ENCODE results near the gene NOD2. TPM values are rescaled to one million over a fixed set of nuclear protein-coding genes. Genes with fewer than 3 reads are reported as not detected.

Gene NOD2
- total and polyA plus RNA-seq, 2 experiments from 2014 or later, result not detected

- no peak for TF ChIP-seq EZH2phosphoT487 (IDR thresholded peaks at IDR 0.05; ENCODE audit: insufficient read depth, low read depth)
- TF ChIP-seq EZH2 (IDR thresholded peaks at IDR 0.05; ENCODE audit: insufficient read depth, poor library complexity, severe bottlenecking), result no peak
- Histone ChIP-seq H3K27ac (peak overlapping the region; percentile 88), H3K79me2 (ENCODE audit: insufficient read depth) (peaks cover 83% of the 10 kb centered on the region), H3K4me3 (no peak overlapping the region), H2AFZ (peak overlapping the region; percentile 37; the same call in 1 of the 2 replicates), H3K4me2 (ENCODE audit: unreplicated experiment) (peak overlapping the region; percentile 24), H3K9me2 (ENCODE audit: insufficient read depth) (no peaks in the 10 kb centered on the region), H4K20me1 (ENCODE audit: insufficient read depth) (no peaks in the 10 kb centered on the region), H3K27me3 (replicated peaks; ENCODE audit: insufficient read depth) (no peaks in the 10 kb centered on the region), H3K4me1 (ENCODE audit: insufficient read depth) (peaks cover 14% of the 10 kb centered on the region), H3F3A (ENCODE audit: insufficient read depth) (peaks cover 16% of the 10 kb centered on the region), H3K9me3 (ENCODE audit: low read depth) (no peaks in the 10 kb centered on the region), H3K36me3 (ENCODE audit: low read depth) (peaks cover 12% of the 10 kb centered on the region), H3K9ac (peak overlapping the region; percentile 38; the same call in 1 of the 2 replicates)
- in situ Hi-C loops (cut with MboI), result loop anchor here (10.0 kb wide), 1 partner anchor 63 kb away; no protein-coding TSS in a partner anchor
- WGBS, 2 experiments (ENCODE audit: low coverage in 1 of 2, low lambda C conversion rate in 2 of 2, missing lambda C conversion rate in 2 of 2), result 12 to 16% methylated on average over 3 of the region's 3 CpGs
- peak; percentile 87 for DNase-seq
These were observed 78.0 kb downstream of the NOD2 start for GRCh38 chr16:50771366-50771765.

GRCh38 chr16:50774405-50774804 lies 81.0 kb downstream of the NOD2 start:
- 93 to 98% methylated on average over 5 of the region's 5 CpGs for WGBS, 2 experiments (ENCODE audit: low coverage in 1 of 2, low lambda C conversion rate in 2 of 2, missing lambda C conversion rate in 2 of 2)
- no peak overlapping the region for H3K4me3 ChIP-seq
- peaks cover 14% of the 10 kb centered on the region for H3K4me1 ChIP-seq (ENCODE audit: insufficient read depth)
- no peaks in the 10 kb centered on the region for H3K9me3 ChIP-seq (ENCODE audit: low read depth)
- H3K27ac ChIP-seq, result no peak overlapping the region
- TF ChIP-seq EZH2 (IDR thresholded peaks at IDR 0.05; ENCODE audit: insufficient read depth, poor library complexity, severe bottlenecking) (no peak), EZH2phosphoT487 (IDR thresholded peaks at IDR 0.05; ENCODE audit: insufficient read depth, low read depth) (no peak)
- no peaks in the 10 kb centered on the region for H4K20me1 ChIP-seq (ENCODE audit: insufficient read depth)
- no peaks in the 10 kb centered on the region for H3K9me2 ChIP-seq (ENCODE audit: insufficient read depth)
- no peak overlapping the region for H2AFZ ChIP-seq
- peaks cover 61% of the 10 kb centered on the region for H3K79me2 ChIP-seq (ENCODE audit: insufficient read depth)
- H3K36me3 ChIP-seq (ENCODE audit: low read depth), result peaks cover 15% of the 10 kb centered on the region; the same call in 1 of the 2 replicates
- H3K27me3 ChIP-seq (replicated peaks; ENCODE audit: insufficient read depth), result no peaks in the 10 kb centered on the region
- DNase-seq, result no peak
- H3K9ac ChIP-seq, result no peak overlapping the region
- H3F3A ChIP-seq (ENCODE audit: insufficient read depth), result peaks cover 16% of the 10 kb centered on the region
- in situ Hi-C loops (cut with MboI), result loop anchor here (10.0 kb wide), 1 partner anchor 60 kb away; no protein-coding TSS in a partner anchor
- no peak overlapping the region for H3K4me2 ChIP-seq (ENCODE audit: unreplicated experiment)

GRCh38 chr16:50774960-50775359 lies 81.6 kb downstream of the NOD2 start:
- H3K4me2 ChIP-seq (ENCODE audit: unreplicated experiment), result no peak overlapping the region
- peaks cover 16% of the 10 kb centered on the region for H3F3A ChIP-seq (ENCODE audit: insufficient read depth)
- H3K9me2 ChIP-seq (ENCODE audit: insufficient read depth), result no peaks in the 10 kb centered on the region
- H2AFZ ChIP-seq, result no peak overlapping the region
- H3K27me3 ChIP-seq (replicated peaks; ENCODE audit: insufficient read depth), result no peaks in the 10 kb centered on the region
- H3K9me3 ChIP-seq (ENCODE audit: low read depth), result no peaks in the 10 kb centered on the region
- H3K4me1 ChIP-seq (ENCODE audit: insufficient read depth), result peaks cover 14% of the 10 kb centered on the region
- no peak overlapping the region for H3K4me3 ChIP-seq
- H3K27ac ChIP-seq, result no peak overlapping the region
- WGBS, 2 experiments (ENCODE audit: low coverage in 1 of 2, low lambda C conversion rate in 2 of 2, missing lambda C conversion rate in 2 of 2), result 88 to 90% methylated on average over 3 of the region's 3 CpGs
- H3K36me3 ChIP-seq (ENCODE audit: low read depth), result peaks cover 15% of the 10 kb centered on the region
- H3K79me2 ChIP-seq (ENCODE audit: insufficient read depth), result peaks cover 56% of the 10 kb centered on the region
- H3K9ac ChIP-seq, result no peak overlapping the region
- no peaks in the 10 kb centered on the region for H4K20me1 ChIP-seq (ENCODE audit: insufficient read depth)
- no peak for TF ChIP-seq EZH2phosphoT487 (IDR thresholded peaks at IDR 0.05; ENCODE audit: insufficient read depth, low read depth)
- TF ChIP-seq EZH2 (IDR thresholded peaks at IDR 0.05; ENCODE audit: insufficient read depth, poor library complexity, severe bottlenecking), result no peak
- in situ Hi-C loops (cut with MboI), result loop anchor here (10.0 kb wide), 1 partner anchor 60 kb away; no protein-coding TSS in a partner anchor
- no peak for DNase-seq

GRCh38 chr16:50776037-50776436 lies 82.6 kb downstream of the NOD2 start:
- Histone ChIP-seq H3K9ac (no peak overlapping the region), H3K27me3 (replicated peaks; ENCODE audit: insufficient read depth) (no peaks in the 10 kb centered on the region), H3F3A (ENCODE audit: insufficient read depth) (peaks cover 10% of the 10 kb centered on the region), H4K20me1 (ENCODE audit: insufficient read depth) (no peaks in the 10 kb centered on the region), H3K36me3 (ENCODE audit: low read depth) (peaks cover 18% of the 10 kb centered on the region), H3K27ac (no peak overlapping the region), H3K4me2 (ENCODE audit: unreplicated experiment) (no peak overlapping the region), H2AFZ (no peak overlapping the region), H3K9me2 (ENCODE audit: insufficient read depth) (no peaks in the 10 kb centered on the region), H3K79me2 (ENCODE audit: insufficient read depth) (peaks cover 48% of the 10 kb centered on the region), H3K9me3 (ENCODE audit: low read depth) (no peaks in the 10 kb centered on the region), H3K4me1 (ENCODE audit: insufficient read depth) (peaks cover 10% of the 10 kb centered on the region), H3K4me3 (no peak overlapping the region)
- WGBS, 2 experiments (ENCODE audit: low coverage in 1 of 2, low lambda C conversion rate in 2 of 2, missing lambda C conversion rate in 2 of 2), result 100% methylated on average over 1 of the region's 1 CpG
- DNase-seq, result no peak
- in situ Hi-C loops (cut with MboI), result loop anchor here (10.0 kb wide), 1 partner anchor 59 kb away; no protein-coding TSS in a partner anchor
- TF ChIP-seq EZH2phosphoT487 (IDR thresholded peaks at IDR 0.05; ENCODE audit: insufficient read depth, low read depth), result no peak
- TF ChIP-seq EZH2 (IDR thresholded peaks at IDR 0.05; ENCODE audit: insufficient read depth, poor library complexity, severe bottlenecking), result no peak
